NCI-H82 treated with DMSO at 0.1 percent for 48 hours (cell line): ENCODE data around the gene VWC2.

Experiments used
- DNase-seq: peaks from one replicate; lab custom pipeline; 2025; ENCODE audit not compliant: unreplicated experiment; lab: John Stamatoyannopoulos, UW

The VWC2 gene

DNA sequence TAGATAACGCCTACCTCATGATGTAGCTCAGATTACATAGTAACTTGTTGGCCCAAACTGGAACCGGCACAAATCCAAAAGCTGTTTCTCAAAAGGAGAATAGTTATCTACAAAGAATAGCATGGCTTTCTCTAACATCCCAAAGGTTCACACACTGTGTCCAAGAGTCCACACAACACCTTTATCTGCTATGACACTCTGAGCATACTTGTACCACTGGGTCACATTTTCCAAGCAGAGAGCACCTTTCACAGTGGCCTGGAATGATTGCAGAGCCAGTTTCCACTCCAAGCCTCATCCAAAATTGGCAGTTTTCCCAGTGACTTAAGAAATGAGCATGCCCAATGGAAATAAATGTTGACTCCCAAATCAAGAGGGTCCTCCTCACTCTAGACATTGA, 155.3 kb downstream of the VWC2 start:
- DNase-seq, result no peak

DNA sequence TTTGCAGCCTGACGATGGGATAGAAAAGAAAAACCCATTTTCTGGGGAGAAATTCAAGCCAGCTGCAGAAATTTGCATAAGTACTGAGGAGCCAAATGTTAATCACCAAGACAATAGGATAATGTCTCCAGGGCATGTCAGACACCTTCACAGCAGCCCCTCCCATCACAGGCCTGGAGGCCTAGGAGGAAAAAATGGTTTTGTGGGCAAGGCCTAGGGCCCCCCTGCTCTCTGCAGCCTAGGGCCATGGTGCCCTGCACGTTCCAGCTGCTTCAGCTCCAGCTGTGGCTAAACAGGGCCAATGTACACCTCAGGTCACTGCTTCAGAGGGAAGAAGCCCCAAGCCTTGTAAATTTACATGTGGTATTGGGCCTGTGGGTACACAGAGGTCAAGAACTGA, 158.2 kb downstream of the VWC2 start:
- no peak for DNase-seq

DNA sequence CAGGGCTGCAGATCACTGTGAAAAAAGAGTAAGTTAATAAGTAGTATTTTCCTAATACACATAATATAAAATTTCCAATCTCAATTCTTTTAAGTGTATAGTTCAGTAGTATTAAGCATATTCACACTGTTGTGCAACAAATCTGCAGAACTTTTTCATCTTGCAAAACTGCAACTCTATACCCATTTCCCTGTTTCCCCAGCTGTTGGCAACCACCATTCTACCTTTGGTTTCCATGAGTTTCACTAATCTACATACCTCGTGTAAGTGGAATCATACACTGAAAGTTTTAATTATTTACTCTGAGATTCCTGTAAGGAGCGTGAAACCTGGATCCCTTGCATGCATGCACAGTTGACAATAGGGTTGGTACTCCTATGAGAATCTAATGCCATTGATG, 164.2 kb downstream of the VWC2 start:
- DNase-seq, result no peak
